ENCODE measurements around the gene SAMMSON. TPM values are rescaled to one million over a fixed set of nuclear protein-coding genes. Genes with fewer than 3 reads are reported as not detected.
A peak's percentile ranks its signal among the peaks of the same experiment; 100 is the strongest.

The SAMMSON gene
- total and polyA plus RNA-seq, 10 of the 15 experiments (the other 5 are each of a cell fraction or from before 2014, with no cell fraction given), result not detected

DNA sequence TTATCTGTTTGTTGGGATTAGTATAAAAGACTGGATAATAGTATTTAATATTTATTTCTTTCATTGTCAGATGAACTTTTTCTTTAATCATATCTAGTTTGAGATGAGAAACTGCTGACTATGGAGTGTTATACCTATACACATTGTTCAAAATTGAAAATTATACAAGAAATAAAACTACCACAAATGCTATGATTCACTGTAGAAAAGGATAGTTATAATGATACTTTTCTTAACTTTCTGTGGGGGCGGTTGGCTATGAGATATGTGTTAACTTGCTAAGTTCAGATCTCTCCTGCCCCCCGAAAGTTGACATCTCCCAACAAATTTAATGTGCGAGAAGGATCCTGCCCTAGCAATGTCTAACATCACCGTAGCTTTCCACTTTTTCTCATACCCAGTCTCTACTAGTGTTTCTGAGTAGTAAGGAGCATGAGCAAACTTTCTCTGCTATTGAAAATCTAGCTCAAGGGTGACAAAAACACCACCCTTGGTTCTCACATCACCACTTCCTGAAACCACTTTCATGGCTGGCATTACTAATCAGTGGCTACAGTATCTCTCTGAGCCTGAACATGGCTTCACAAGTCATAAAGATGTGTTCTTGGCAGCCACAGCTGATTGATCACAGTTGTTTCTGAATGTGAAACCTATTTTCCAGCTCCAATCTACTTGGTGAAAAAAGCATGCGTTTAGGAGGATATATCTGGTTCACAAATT, 15.8 kb upstream of the SAMMSON start:
- no peaks in the 10 kb centered on the region for H3K9me3 ChIP-seq (replicated peaks; ENCODE audit: control insufficient read depth, insufficient read depth, low read length)
- POLR2A ChIA-PET, result no interaction called here
- WGBS (ENCODE audit: insufficient coverage, insufficient replicate concordance, low lambda C conversion rate, missing lambda C conversion rate), result 22% methylated on average over 5 of the region's 5 CpGs
- intact Hi-C loops (cut with micrococcal nuclease; ENCODE audit: unreplicated experiment), result no loop called here
- H3K79me2 ChIP-seq (ENCODE audit: control insufficient read depth, insufficient read depth, low read length), result no peaks in the 10 kb centered on the region
- no peaks in the 10 kb centered on the region for H3K27me3 ChIP-seq (replicated peaks in 1 of 2; ENCODE audit: control insufficient read depth in 2 of 2, insufficient read depth in 2 of 2, low read length in 1 of 2)
- TF ChIP-seq DPF2 (IDR thresholded peaks at IDR 0.05), result 0 out of 2 replicates have a peak, but pooled peaks have one; percentile 15
- TF ChIP-seq RAD51 (IDR thresholded peaks at IDR 0.05), result no peak
- TF ChIP-seq EED (IDR thresholded peaks at IDR 0.05; ENCODE audit: low read depth), result no peak
- no peak overlapping the region for H2AFZ ChIP-seq (ENCODE audit: control insufficient read depth, low read depth, low read length)
- in situ Hi-C loops (cut with MboI), result no loop called here
- SMC1A ChIA-PET (ENCODE audit: uncharacterized antibody, unreplicated experiment), result interaction anchor here (1.2 kb wide), 1 partner anchor 14 kb away, joined by 3 read pairs; no protein-coding TSS in a partner anchor
- H3K4me3 ChIP-seq, result no peak overlapping the region
- no peaks in the 10 kb centered on the region for H4K20me1 ChIP-seq (ENCODE audit: control insufficient read depth, insufficient read depth)
- DNase-seq (ENCODE audit: low read depth, low spot score), result no peak
- H3K36me3 ChIP-seq (ENCODE audit: control insufficient read depth in 2 of 2, insufficient read depth in 2 of 2, low read length in 1 of 2), result no peaks in the 10 kb centered on the region
- BruUV-seq (replicated peaks), result no TSS peak
- H3K4me1 ChIP-seq (ENCODE audit: control insufficient read depth, insufficient read depth, low read length), result no peaks in the 10 kb centered on the region
- H3K27ac ChIP-seq (ENCODE audit: control insufficient read depth, insufficient read depth), result no peak overlapping the region
- CTCF ChIA-PET, result no interaction called here
- RAD21 ChIA-PET (ENCODE audit: unreplicated experiment), result no interaction called here
- no peak overlapping the region for H3K4me2 ChIP-seq (ENCODE audit: control insufficient read depth, insufficient read depth)
- H3K9ac ChIP-seq (ENCODE audit: control insufficient read depth, insufficient read depth, low read length), result no peak overlapping the region
- ATAC-seq, result peak; percentile 88
- no peak for FAIRE-seq

DNA sequence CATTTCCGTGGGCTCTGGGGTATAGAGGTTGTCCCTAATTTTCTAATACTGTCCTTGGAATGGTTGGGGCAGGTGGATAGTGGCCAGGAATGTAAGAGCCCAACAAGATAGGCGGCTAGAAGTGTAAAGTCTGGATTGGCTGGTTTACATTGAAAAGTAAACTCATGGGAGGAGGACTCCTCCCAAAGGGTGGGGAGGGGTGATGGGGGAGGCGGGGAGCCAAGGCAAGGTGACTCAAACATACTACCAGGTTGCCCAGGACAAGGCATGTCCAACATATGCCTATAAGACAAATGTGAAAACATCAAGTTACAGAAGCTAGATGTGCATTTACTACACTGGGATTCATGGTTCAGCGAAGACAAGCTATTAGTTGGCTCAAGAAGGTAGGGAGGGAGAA, 14.3 kb upstream of the SAMMSON start:
- in situ Hi-C loops (cut with MboI), result no loop called here
- WGBS (ENCODE audit: insufficient coverage, insufficient replicate concordance, low lambda C conversion rate, missing lambda C conversion rate), result 5% methylated on average over 4 of the region's 4 CpGs
- no peaks in the 10 kb centered on the region for H3K4me1 ChIP-seq (ENCODE audit: control insufficient read depth, insufficient read depth, low read length)
- H3K9me3 ChIP-seq (replicated peaks; ENCODE audit: control insufficient read depth, insufficient read depth, low read length), result no peaks in the 10 kb centered on the region
- H4K20me1 ChIP-seq (ENCODE audit: control insufficient read depth, insufficient read depth), result no peaks in the 10 kb centered on the region
- intact Hi-C loops (cut with micrococcal nuclease; ENCODE audit: unreplicated experiment), result no loop called here
- ChIA-PET SMC1A (ENCODE audit: uncharacterized antibody, unreplicated experiment) (no interaction called here), CTCF (no interaction called here), POLR2A (no interaction called here), RAD21 (ENCODE audit: unreplicated experiment) (no interaction called here)
- H3K4me3 ChIP-seq, result no peak overlapping the region
- ATAC-seq (no peak), DNase-seq (ENCODE audit: low read depth, low spot score) (no peak), FAIRE-seq (no peak)
- no peak overlapping the region for H3K27ac ChIP-seq (ENCODE audit: control insufficient read depth, insufficient read depth)
- no peak overlapping the region for H2AFZ ChIP-seq (ENCODE audit: control insufficient read depth, low read depth, low read length)
- H3K36me3 ChIP-seq (ENCODE audit: control insufficient read depth in 2 of 2, insufficient read depth in 2 of 2, low read length in 1 of 2), result no peaks in the 10 kb centered on the region
- no TSS peak for BruUV-seq (replicated peaks)
- no peak overlapping the region for H3K9ac ChIP-seq (ENCODE audit: control insufficient read depth, insufficient read depth, low read length)
- no peaks in the 10 kb centered on the region for H3K79me2 ChIP-seq (ENCODE audit: control insufficient read depth, insufficient read depth, low read length)
- H3K27me3 ChIP-seq (replicated peaks in 1 of 2; ENCODE audit: control insufficient read depth in 2 of 2, insufficient read depth in 2 of 2, low read length in 1 of 2), result no peaks in the 10 kb centered on the region
- no peak overlapping the region for H3K4me2 ChIP-seq (ENCODE audit: control insufficient read depth, insufficient read depth)
- TF ChIP-seq RB1 (IDR thresholded peaks at IDR 0.05; ENCODE audit: borderline replicate concordance) (no peak), SMARCA5 (IDR thresholded peaks at IDR 0.05) (no peak), SREBF1 (IDR thresholded peaks at IDR 0.05; ENCODE audit: low read length) (no peak), CHD1 (IDR thresholded peaks at IDR 0.05; ENCODE audit: low read depth, low read length) (no peak), NFYB (IDR thresholded peaks at IDR 0.05; ENCODE audit: insufficient read depth, low read depth, low read length) (no peak), TBL1XR1 (IDR thresholded peaks at IDR 0.05; ENCODE audit: low read depth, low read length) (no peak), TAF1 (IDR thresholded peaks at IDR 0.05; ENCODE audit: borderline replicate concordance, low read depth, low read length) (no peak)
- TF ChIP-seq, protein P1, sequence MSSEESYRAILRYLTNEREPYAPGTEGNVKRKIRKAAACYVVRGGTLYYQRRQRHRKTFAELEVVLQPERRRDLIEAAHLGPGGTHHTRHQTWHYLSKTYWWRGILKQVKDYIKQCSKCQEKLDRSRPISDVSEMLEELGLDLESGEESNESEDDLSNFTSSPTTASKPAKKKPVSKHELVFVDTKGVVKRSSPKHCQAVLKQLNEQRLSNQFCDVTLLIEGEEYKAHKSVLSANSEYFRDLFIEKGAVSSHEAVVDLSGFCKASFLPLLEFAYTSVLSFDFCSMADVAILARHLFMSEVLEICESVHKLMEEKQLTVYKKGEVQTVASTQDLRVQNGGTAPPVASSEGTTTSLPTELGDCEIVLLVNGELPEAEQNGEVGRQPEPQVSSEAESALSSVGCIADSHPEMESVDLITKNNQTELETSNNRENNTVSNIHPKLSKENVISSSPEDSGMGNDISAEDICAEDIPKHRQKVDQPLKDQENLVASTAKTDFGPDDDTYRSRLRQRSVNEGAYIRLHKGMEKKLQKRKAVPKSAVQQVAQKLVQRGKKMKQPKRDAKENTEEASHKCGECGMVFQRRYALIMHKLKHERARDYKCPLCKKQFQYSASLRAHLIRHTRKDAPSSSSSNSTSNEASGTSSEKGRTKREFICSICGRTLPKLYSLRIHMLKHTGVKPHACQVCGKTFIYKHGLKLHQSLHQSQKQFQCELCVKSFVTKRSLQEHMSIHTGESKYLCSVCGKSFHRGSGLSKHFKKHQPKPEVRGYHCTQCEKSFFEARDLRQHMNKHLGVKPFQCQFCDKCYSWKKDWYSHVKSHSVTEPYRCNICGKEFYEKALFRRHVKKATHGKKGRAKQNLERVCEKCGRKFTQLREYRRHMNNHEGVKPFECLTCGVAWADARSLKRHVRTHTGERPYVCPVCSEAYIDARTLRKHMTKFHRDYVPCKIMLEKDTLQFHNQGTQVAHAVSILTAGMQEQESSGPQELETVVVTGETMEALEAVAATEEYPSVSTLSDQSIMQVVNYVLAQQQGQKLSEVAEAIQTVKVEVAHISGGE (CRISPR knock-in tag; IDR thresholded peaks at IDR 0.05), result no peak

All from GM12878 (cell line).